ENCODE measurements around the gene NHERF2.

Gene NHERF2

GRCh38 chr16:2083876-2084780 lies 57.4 kb downstream of the NHERF2 start:
- no peak for TF ChIP-seq CTCF (IDR thresholded peaks at IDR 0.05; ENCODE audit: unreplicated experiment in 3 of 3)
- H3K4me3 Mint-ChIP-seq, result no peak overlapping the region
- H3K36me3 Mint-ChIP-seq (ENCODE audit: low read depth), result peaks cover 9% of the 10 kb centered on the region
- H3K9me3 Mint-ChIP-seq, result no peaks in the 10 kb centered on the region
- peaks cover 11% of the 10 kb centered on the region for H3K4me1 Mint-ChIP-seq
- H3K27ac Mint-ChIP-seq, result peak overlapping the region in 1 of 3 experiments; percentile 44
- no peaks in the 10 kb centered on the region for H3K27me3 Mint-ChIP-seq (ENCODE audit: low read depth)

GRCh38 chr16:2084895-2085625 lies 58.4 kb downstream of the NHERF2 start:
- H3K4me3 Mint-ChIP-seq, result peak overlapping the region in 1 of 3 experiments; percentile 19
- no peak for TF ChIP-seq CTCF (IDR thresholded peaks at IDR 0.05; ENCODE audit: unreplicated experiment in 3 of 3)
- no peaks in the 10 kb centered on the region for H3K9me3 Mint-ChIP-seq
- no peaks in the 10 kb centered on the region for H3K27me3 Mint-ChIP-seq (ENCODE audit: low read depth)
- peaks cover 11% of the 10 kb centered on the region for H3K4me1 Mint-ChIP-seq
- no peak overlapping the region for H3K27ac Mint-ChIP-seq
- peaks cover 8% of the 10 kb centered on the region for H3K36me3 Mint-ChIP-seq (ENCODE audit: low read depth)

GRCh38 chr16:2085669-2086068 lies 59.0 kb downstream of the NHERF2 start:
- H3K27me3 Mint-ChIP-seq (ENCODE audit: low read depth), result no peaks in the 10 kb centered on the region
- no peak overlapping the region for H3K27ac Mint-ChIP-seq
- no peak for TF ChIP-seq CTCF (IDR thresholded peaks at IDR 0.05; ENCODE audit: unreplicated experiment in 3 of 3)
- no peaks in the 10 kb centered on the region for H3K9me3 Mint-ChIP-seq
- peaks cover 11% of the 10 kb centered on the region for H3K4me1 Mint-ChIP-seq
- H3K36me3 Mint-ChIP-seq (ENCODE audit: low read depth), result peaks cover 8% of the 10 kb centered on the region
- H3K4me3 Mint-ChIP-seq, result no peak overlapping the region

GRCh38 chr16:2086106-2086742 lies 59.5 kb downstream of the NHERF2 start:
- H3K27me3 Mint-ChIP-seq (ENCODE audit: low read depth), result no peaks in the 10 kb centered on the region
- H3K27ac Mint-ChIP-seq, result no peak overlapping the region
- H3K9me3 Mint-ChIP-seq, result no peaks in the 10 kb centered on the region

More at GRCh38 chr16:2086106-2086742, 59.5 kb downstream of the NHERF2 start:
- H3K4me3 Mint-ChIP-seq, result no peak overlapping the region
- peaks cover 8% of the 10 kb centered on the region for H3K36me3 Mint-ChIP-seq (ENCODE audit: low read depth)
- TF ChIP-seq CTCF (IDR thresholded peaks at IDR 0.05; ENCODE audit: unreplicated experiment in 3 of 3), result no peak
- peaks cover 11% of the 10 kb centered on the region for H3K4me1 Mint-ChIP-seq
